Neural cell (in vitro differentiated cells): Measurements from ENCODE around the gene C1QTNF8. TPM values are rescaled to one million over a fixed set of nuclear protein-coding genes. Genes with fewer than 3 reads are reported as not detected.

ENCODE experiments used
- H2AFZ ChIP-seq: fragments of 200-600, 300-800 bp; sonication (generic), shearing (Covaris generic); 2 replicates; pipeline ENCODE4 v1.6.0; 2014; ENCODE audit warnings: low read depth, mild to moderate bottlenecking, antibody characterized with exemption, low read length, moderate library complexity
- H3F3A ChIP-seq: fragments of 200-600 bp; shearing (Covaris generic); 2 replicates; pipeline ENCODE4 v1.6.1; 2016; ENCODE audit warnings: mild to moderate bottlenecking, moderate library complexity, mixed read lengths, antibody characterized with exemption, low read length; ENCODE audit not compliant: insufficient read depth, poor library complexity, severe bottlenecking
- H3K27ac ChIP-seq: fragments of 200-600, 300-800 bp; sonication (generic), shearing (Covaris generic); 2 replicates; pipeline ENCODE4 v1.5.1; 2014; ENCODE audit warnings: mild to moderate bottlenecking, low read length, moderate library complexity
- H3K27me3 ChIP-seq: fragments of 300-800, 200-600 bp; sonication (generic), shearing (Covaris generic); 2 replicates; pipeline ENCODE4 v1.6.0; 2014; ENCODE audit warnings: mild to moderate bottlenecking, low read depth, low read length, moderate library complexity; ENCODE audit not compliant: insufficient read depth
- H3K36me3 ChIP-seq: fragments of 300-800, 200-600 bp; sonication (generic), shearing (Covaris generic); 2 replicates; pipeline ENCODE4 v1.5.1; 2014; ENCODE audit warnings: mild to moderate bottlenecking, antibody characterized with exemption, low read length, moderate library complexity; ENCODE audit not compliant: insufficient read depth
- H3K4me2 ChIP-seq: fragments of 300-800, 200-600 bp; sonication (generic), shearing (Covaris generic); 2 replicates; pipeline ENCODE4 v1.6.0; 2014; ENCODE audit warnings: mild to moderate bottlenecking, low read length
- H3K4me3 ChIP-seq: fragments of 300-800, 200-600 bp; sonication (generic), shearing (Covaris generic); 2 replicates; pipeline ENCODE4 v1.5.1; 2014; ENCODE audit warnings: mild to moderate bottlenecking, low read length, moderate library complexity
- H3K79me2 ChIP-seq: fragments of 200-600 bp; shearing (Covaris generic); replicated peaks from 2 replicates; pipeline ENCODE4 v1.6.0; 2014; ENCODE audit warnings: mild to moderate bottlenecking, low read length, moderate library complexity; ENCODE audit not compliant: insufficient read depth
- H3K9ac ChIP-seq: fragments of 300-800, 200-600 bp; sonication (generic), shearing (Covaris generic); 2 replicates; pipeline ENCODE4 v1.6.1; 2016; ENCODE audit warnings: mild to moderate bottlenecking, low read length, mixed read lengths
- H3K9me2 ChIP-seq: fragments of 200-600 bp; shearing (Covaris generic); 2 replicates; pipeline ENCODE4 v1.6.1; 2016; ENCODE audit warnings: mild to moderate bottlenecking, low read length, mixed read lengths; ENCODE audit not compliant: insufficient read depth
- H3K9me3 ChIP-seq: fragments of 200-600, 300-800 bp; sonication (generic), shearing (Covaris generic); 2 replicates; pipeline ENCODE4 v1.6.1; 2016; ENCODE audit warnings: mild to moderate bottlenecking, mixed run types, low read length, moderate library complexity, mixed read lengths
- H4K20me1 ChIP-seq: fragments of 200-600 bp; shearing (Covaris generic); 2 replicates; pipeline ENCODE4 v1.6.1; 2016; ENCODE audit warnings: mild to moderate bottlenecking, mixed run types; ENCODE audit not compliant: insufficient read depth
- CTCF ChIP-seq: fragments of 450-650 bp; IDR thresholded peaks from 2 replicates; pipeline ENCODE4 v1.5.1; 2014; ENCODE audit warnings: antibody characterized with exemption, mild to moderate bottlenecking, moderate library complexity; ENCODE audit not compliant: poor library complexity, severe bottlenecking
- EP300 ChIP-seq: fragments of 450-650 bp; conservative IDR thresholded peaks from 2 replicates; pipeline ENCODE4 v1.6.1; 2014; ENCODE audit warnings: antibody characterized with exemption, mild to moderate bottlenecking, moderate library complexity; ENCODE audit not compliant: poor library complexity, severe bottlenecking
- EZH2 ChIP-seq: fragments of 200-600, 300-800 bp; shearing (Covaris generic), sonication (generic); IDR thresholded peaks from 2 replicates; pipeline ENCODE4 v1.6.1; 2014; ENCODE audit warnings: antibody characterized with exemption, low read length, borderline replicate concordance, mild to moderate bottlenecking; ENCODE audit not compliant: insufficient read depth, poor library complexity, severe bottlenecking
- MXI1 ChIP-seq: fragments of 450-650 bp; conservative IDR thresholded peaks from 2 replicates; pipeline ENCODE4 v1.6.1; 2014; ENCODE audit warnings: antibody characterized with exemption, mild to moderate bottlenecking; ENCODE audit not compliant: poor library complexity, severe bottlenecking
- POLR2AphosphoS5 ChIP-seq: IDR thresholded peaks from 2 replicates; pipeline ENCODE4 v1.6.1; 2012
- RAD21 ChIP-seq: fragments of 450-650 bp; conservative IDR thresholded peaks from 2 replicates; pipeline ENCODE4 v1.6.1; 2014; ENCODE audit warnings: antibody characterized with exemption, mild to moderate bottlenecking, moderate library complexity
- REST ChIP-seq: IDR thresholded peaks from 2 replicates; pipeline ENCODE4 v1.6.1; 2012; ENCODE audit warnings: borderline replicate concordance
- SMC3 ChIP-seq: fragments of 450-650 bp; conservative IDR thresholded peaks from 2 replicates; pipeline ENCODE4 v1.6.1; 2014; ENCODE audit warnings: antibody characterized with exemption, mild to moderate bottlenecking, moderate library complexity; ENCODE audit not compliant: poor library complexity
- TAF1 ChIP-seq: IDR thresholded peaks from 2 replicates; pipeline ENCODE4 v1.6.1; 2012; ENCODE audit warnings: low read depth
- polyA plus RNA-seq: library from polyadenylated mRNA; depleted of rRNA; stranded (reverse); fragments of >200 nt; gene quantifications from 2 replicates; pipeline ENCODE4 v1.2.3, GENCODE V29; 2014

Gene C1QTNF8
- polyA plus RNA-seq, 1 donor from 2014 or later: 0.79 TPM

GRCh38 chr16:1105888-1106620, 10.0 kb upstream of the C1QTNF8 start:
- Histone ChIP-seq H3F3A (no peaks in the 10 kb centered on the region), H3K36me3 (no peaks in the 10 kb centered on the region), H3K9me2 (no peaks in the 10 kb centered on the region), H3K9ac (no peak overlapping the region), H3K4me3 (no peak overlapping the region), H3K27me3 (no peaks in the 10 kb centered on the region), H3K79me2 (no peaks in the 10 kb centered on the region), H4K20me1 (no peaks in the 10 kb centered on the region), H2AFZ (no peak overlapping the region), H3K27ac (no peak overlapping the region), H3K4me2 (no peak overlapping the region), H3K9me3 (no peaks in the 10 kb centered on the region)
- peak; percentile 81 for TF ChIP-seq CTCF
- TF ChIP-seq POLR2AphosphoS5: no peak
- TF ChIP-seq MXI1: peak; percentile 36
- TF ChIP-seq EP300: no peak
- no peak for TF ChIP-seq TAF1
- TF ChIP-seq EZH2: no peak
- TF ChIP-seq RAD21: peak; percentile 86
- TF ChIP-seq REST: no peak
- TF ChIP-seq SMC3: peak; percentile 85

- H3K9me3 ChIP-seq: no peaks in the 10 kb centered on the region
- H3K4me3 ChIP-seq: peak overlapping the region; percentile 62
- no peaks in the 10 kb centered on the region for H3K9me2 ChIP-seq
- H3K36me3 ChIP-seq: no peaks in the 10 kb centered on the region
- H4K20me1 ChIP-seq: no peaks in the 10 kb centered on the region
- H2AFZ ChIP-seq: no peak overlapping the region
- no peaks in the 10 kb centered on the region for H3K79me2 ChIP-seq
- no peak overlapping the region for H3K9ac ChIP-seq
- H3K27ac ChIP-seq: no peak overlapping the region
- H3K27me3 ChIP-seq: no peaks in the 10 kb centered on the region
- no peak overlapping the region for H3K4me2 ChIP-seq
- H3F3A ChIP-seq: no peaks in the 10 kb centered on the region
- no peak for TF ChIP-seq REST
- TF ChIP-seq TAF1: no peak
- TF ChIP-seq POLR2AphosphoS5: no peak
- no peak for TF ChIP-seq EP300
- TF ChIP-seq SMC3: no peak
- TF ChIP-seq CTCF: no peak
- no peak for TF ChIP-seq MXI1
- no peak for TF ChIP-seq EZH2
- no peak for TF ChIP-seq RAD21
These were observed 7.6 kb upstream of the C1QTNF8 start for GRCh38 chr16:1103636-1103980.
